Measurements from ENCODE around the gene MS4A15.
A peak's percentile ranks its signal among the peaks of the same experiment; 100 is the strongest.

MS4A15 gene

DNA sequence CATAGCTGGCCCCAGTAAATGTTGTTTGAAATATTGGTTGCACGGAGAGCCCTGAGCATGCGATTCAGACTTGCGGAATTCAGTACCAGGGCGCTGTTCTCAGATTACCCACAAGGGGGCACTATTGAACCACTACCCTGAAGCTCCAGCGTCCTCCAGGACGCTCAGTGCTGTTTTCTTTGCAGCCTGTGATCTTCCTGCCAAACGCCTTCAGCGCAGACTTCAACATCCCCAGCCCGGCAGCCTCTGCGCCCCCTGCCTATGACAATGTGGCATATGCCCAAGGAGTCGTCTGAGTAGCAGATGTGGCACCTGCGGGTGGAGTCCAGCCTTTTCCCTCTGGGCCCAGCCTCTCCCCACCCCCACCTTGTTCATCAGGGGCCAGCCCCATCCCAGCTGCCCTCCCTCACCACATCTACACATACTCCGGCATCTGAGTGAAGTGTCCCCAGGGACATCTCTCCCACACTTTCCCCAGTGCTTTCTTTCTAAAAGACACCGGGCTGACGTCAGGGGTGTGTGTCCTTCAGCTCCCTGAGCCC lies 18.8 kb downstream of the MS4A15 start:
- TF ChIP-seq, protein P1, sequence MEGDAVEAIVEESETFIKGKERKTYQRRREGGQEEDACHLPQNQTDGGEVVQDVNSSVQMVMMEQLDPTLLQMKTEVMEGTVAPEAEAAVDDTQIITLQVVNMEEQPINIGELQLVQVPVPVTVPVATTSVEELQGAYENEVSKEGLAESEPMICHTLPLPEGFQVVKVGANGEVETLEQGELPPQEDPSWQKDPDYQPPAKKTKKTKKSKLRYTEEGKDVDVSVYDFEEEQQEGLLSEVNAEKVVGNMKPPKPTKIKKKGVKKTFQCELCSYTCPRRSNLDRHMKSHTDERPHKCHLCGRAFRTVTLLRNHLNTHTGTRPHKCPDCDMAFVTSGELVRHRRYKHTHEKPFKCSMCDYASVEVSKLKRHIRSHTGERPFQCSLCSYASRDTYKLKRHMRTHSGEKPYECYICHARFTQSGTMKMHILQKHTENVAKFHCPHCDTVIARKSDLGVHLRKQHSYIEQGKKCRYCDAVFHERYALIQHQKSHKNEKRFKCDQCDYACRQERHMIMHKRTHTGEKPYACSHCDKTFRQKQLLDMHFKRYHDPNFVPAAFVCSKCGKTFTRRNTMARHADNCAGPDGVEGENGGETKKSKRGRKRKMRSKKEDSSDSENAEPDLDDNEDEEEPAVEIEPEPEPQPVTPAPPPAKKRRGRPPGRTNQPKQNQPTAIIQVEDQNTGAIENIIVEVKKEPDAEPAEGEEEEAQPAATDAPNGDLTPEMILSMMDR (IDR thresholded peaks at IDR 0.05; ENCODE audit: low read depth, low read length, missing control alignments), result peak; percentile 95
- DNase-seq (ENCODE audit: low read depth), result peak; percentile 84
- no peak overlapping the region for H3K4me3 ChIP-seq (ENCODE audit: low read depth, low read length)

DNA sequence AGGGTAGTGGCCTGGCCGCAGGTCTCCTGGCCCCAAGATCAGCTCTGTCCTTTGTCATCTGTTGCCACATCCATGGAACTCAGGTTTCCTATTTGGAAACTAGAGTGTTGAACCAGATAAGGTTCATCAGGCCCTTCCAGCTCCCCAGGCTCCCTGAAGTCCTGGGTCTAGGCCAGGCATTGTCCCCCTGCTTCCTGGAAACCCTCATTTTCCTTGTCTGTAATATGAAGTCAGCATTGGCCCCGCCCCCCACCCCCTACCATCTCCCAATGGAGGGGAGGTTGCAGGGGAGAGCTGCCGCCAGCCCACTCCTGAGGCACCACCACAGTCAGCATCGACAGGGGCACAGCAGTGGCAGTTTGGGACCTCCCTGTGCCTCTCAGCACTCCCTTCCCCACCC lies 19.5 kb downstream of the MS4A15 start:
- TF ChIP-seq, protein P1 (IDR thresholded peaks at IDR 0.05; ENCODE audit: low read depth, low read length, missing control alignments), result no peak
- no peak for DNase-seq (ENCODE audit: low read depth)
- H3K4me3 ChIP-seq (ENCODE audit: low read depth, low read length), result no peak overlapping the region

DNA sequence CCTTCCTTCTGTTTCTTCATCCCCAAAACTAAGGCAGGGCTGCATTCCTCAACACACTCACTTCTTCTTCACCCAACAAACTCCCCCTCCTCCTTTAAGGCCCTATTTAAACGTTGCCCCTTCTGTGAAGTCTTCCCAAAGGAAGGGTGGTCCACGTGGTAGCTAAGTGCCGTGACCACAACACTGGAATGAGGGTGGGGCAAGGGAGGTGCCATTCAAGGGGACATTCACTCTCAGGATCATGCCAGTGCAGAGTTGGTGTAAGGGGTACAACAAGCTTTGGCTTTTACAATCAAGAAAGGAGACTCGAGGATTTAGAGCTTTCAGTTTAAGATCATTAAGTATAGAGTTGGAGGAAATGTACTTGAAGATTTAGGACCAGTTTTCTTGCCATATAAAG lies 20.4 kb downstream of the MS4A15 start:
- TF ChIP-seq, protein P1 (IDR thresholded peaks at IDR 0.05; ENCODE audit: low read depth, low read length, missing control alignments), result no peak
- no peak for DNase-seq (ENCODE audit: low read depth)
- H3K4me3 ChIP-seq (ENCODE audit: low read depth, low read length), result no peak overlapping the region

DNA sequence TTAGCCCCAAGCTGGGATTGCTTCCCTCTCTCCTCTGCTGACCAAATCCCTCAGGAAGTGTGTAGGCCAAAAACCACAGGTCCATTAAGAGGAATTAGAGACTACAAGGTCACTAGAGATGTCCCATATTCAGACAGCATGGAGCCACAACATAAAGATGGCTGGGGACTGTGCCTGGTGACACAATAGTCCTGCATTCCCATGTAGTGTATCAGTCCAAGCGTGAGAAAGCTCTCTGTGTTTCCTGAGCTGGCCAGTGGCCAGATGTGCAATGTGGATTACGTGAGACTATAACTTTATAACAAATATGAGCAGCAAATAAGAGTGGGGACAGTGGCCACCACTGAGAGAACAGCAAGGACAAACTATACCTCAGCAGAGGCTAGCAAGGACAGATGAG lies 20.9 kb downstream of the MS4A15 start:
- TF ChIP-seq, protein P1 (IDR thresholded peaks at IDR 0.05; ENCODE audit: low read depth, low read length, missing control alignments), result no peak
- H3K4me3 ChIP-seq (ENCODE audit: low read depth, low read length), result no peak overlapping the region
- no peak for DNase-seq (ENCODE audit: low read depth)

DNA sequence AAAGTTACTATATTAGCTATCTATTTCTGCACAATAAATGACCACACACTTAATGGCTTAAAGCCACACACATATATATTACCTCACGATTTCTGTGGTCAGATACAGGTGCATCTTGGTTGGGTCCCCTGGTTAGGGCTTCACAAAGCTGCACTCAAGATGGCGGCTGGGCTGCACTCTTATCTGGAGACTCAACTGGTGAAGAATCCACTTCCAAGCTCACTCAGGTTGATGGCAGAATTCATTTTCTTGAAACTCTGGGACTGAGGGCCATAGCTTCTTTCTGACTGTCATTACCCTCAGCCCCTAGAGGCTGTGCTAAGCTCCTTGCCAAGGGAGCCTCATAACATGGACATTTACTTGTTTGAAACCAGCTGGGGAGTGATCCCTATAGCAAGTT lies 23.4 kb downstream of the MS4A15 start:
- TF ChIP-seq, protein P1 (IDR thresholded peaks at IDR 0.05; ENCODE audit: low read depth, low read length, missing control alignments), result no peak
- H3K4me3 ChIP-seq (ENCODE audit: low read depth, low read length), result no peak overlapping the region
- DNase-seq (ENCODE audit: low read depth), result no peak

DNA sequence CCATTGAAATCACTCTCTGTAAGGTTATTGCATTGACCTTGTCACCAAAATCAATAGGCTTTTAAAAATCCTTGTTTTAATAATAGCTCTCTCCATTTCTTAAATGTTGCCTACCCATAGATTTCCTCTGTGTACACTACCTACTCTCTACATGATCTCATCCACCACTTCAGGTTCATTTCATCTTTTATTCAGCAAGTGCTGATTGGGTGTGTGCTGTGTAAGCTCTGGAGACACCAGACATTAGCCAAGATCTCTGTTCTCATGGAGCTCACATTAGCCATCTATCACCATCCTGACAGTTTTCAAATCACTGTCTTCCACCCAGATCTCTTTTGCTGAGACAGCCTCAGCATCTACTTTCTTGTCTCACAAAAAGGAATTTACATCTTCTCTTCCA lies 24.1 kb downstream of the MS4A15 start:
- no peak overlapping the region for H3K4me3 ChIP-seq (ENCODE audit: low read depth, low read length)
- no peak for DNase-seq (ENCODE audit: low read depth)
- TF ChIP-seq, protein P1 (IDR thresholded peaks at IDR 0.05; ENCODE audit: low read depth, low read length, missing control alignments), result no peak

DNA sequence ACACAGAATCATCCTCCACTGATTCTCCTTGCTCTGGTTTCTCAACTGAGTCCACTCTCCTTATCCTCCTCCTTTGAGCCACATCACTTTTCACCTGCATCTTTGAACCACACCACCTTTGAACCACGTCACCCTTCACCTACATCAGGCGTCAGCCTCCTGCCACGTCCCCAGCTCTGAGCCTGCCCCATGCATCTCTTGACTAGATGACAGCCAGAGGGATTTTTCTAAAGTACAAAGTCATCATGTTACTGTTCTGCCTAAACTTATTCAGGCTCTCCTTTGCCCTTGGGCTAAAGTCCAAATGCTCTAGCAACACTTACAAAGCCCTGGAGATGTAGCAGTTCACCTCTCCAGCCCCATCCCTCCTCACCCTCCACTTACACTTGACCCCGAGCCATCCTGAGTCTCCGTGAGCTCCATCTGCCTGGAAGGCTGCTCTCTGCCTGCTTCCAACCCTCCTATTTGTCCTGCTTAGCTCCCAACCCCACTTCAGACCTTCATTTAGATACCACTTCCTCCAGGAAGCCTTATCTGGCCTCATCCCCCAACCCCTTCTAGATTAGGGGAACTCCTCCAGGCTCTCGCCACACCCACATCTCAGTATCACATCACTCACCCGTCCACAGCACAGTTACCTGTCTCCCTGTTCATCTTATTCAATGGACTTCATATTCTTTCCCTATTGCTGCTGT lies 24.8 kb downstream of the MS4A15 start:
- no peak overlapping the region for H3K4me3 ChIP-seq (ENCODE audit: low read depth, low read length)
- TF ChIP-seq, protein P1 (IDR thresholded peaks at IDR 0.05; ENCODE audit: low read depth, low read length, missing control alignments), result no peak
- no peak for DNase-seq (ENCODE audit: low read depth)

Data from GM12864 (cell line).